Measurements from ENCODE around the gene BPIFB6. TPM values are rescaled to one million over a fixed set of nuclear protein-coding genes. Genes with fewer than 3 reads are reported as not detected.

Gene BPIFB6
- not detected in 2 replicates for total RNA-seq (2021)
- Bru-seq, nascent RNA: not detected
- BruChase-seq, experiment 1, labeled RNA remaining after a 2-hour chase: not detected
- BruChase-seq, experiment 2, labeled RNA remaining after a 6-hour chase: not detected
- long read RNA-seq: 0 reads

- CTCF ChIA-PET: no interaction called here
Measured at GRCh38 chr20:33031531-33031930, at the start of gene BPIFB6. Gene BPIFB6 (plus strand): TSS chr20:33031648. CDS start chr20:33031648, 0 bp downstream.

GRCh38 chr20:32982617-32983458 lies 48.6 kb upstream of the BPIFB6 start:
- no peaks in the 10 kb centered on the region for H3K9me3 ChIP-seq (ENCODE audit: insufficient read depth, low read depth)
- DNase-seq: peak in 1 of 2 experiments; percentile 28
- no peaks in the 10 kb centered on the region for H3K36me3 ChIP-seq (ENCODE audit: low read depth)
- no peaks in the 10 kb centered on the region for H3K4me1 ChIP-seq (replicated peaks; ENCODE audit: insufficient read depth)
- no peaks in the 10 kb centered on the region for H3K79me2 ChIP-seq (ENCODE audit: low read depth)
- no peak overlapping the region for H3K4me2 ChIP-seq
- H3K27me3 ChIP-seq (ENCODE audit: insufficient read depth, low read depth): peaks cover 79% of the 10 kb centered on the region
- intact Hi-C loops (cut with micrococcal nuclease; ENCODE audit: unreplicated experiment): no loop called here
- ChIA-PET POLR2A (ENCODE audit: unreplicated experiment) (no interaction called here), CTCF (no interaction called here)
- no peak overlapping the region for H3K4me3 ChIP-seq
- no TSS peak for BruUV-seq (replicated peaks)
- no peak overlapping the region for H3K27ac ChIP-seq
- no peaks in the 10 kb centered on the region for H3F3A ChIP-seq (ENCODE audit: insufficient read depth, low read depth)
- H4K20me1 ChIP-seq (ENCODE audit: insufficient read depth): no peaks in the 10 kb centered on the region
- no peak for TF ChIP-seq CTCF (conservative IDR thresholded peaks at IDR 0.05)
- TF ChIP-seq EZH2 (IDR thresholded peaks at IDR 0.05; ENCODE audit: low read depth): no peak
- no peaks in the 10 kb centered on the region for H3K9me2 ChIP-seq (ENCODE audit: insufficient read depth)
- H2AFZ ChIP-seq: no peak overlapping the region

More at GRCh38 chr20:33031531-33031930, at the start of gene BPIFB6:
- no TSS peak for BruUV-seq (replicated peaks)
- Histone ChIP-seq H2AFZ (no peak within 1 kb of the TSS), H4K20me1 (ENCODE audit: insufficient read depth) (no peaks in the 10 kb centered on the region), H3K9me2 (ENCODE audit: insufficient read depth) (no peaks in the 10 kb centered on the region), H3K36me3 (ENCODE audit: low read depth) (no peaks in the 10 kb centered on the region), H3K79me2 (ENCODE audit: low read depth) (no peaks in the 10 kb centered on the region), H3K9me3 (ENCODE audit: insufficient read depth, low read depth) (no peaks in the 10 kb centered on the region), H3K27ac (no peak within 1 kb of the TSS), H3K4me2 (no peak within 1 kb of the TSS), H3K4me3 (no peak within 1 kb of the TSS), H3F3A (ENCODE audit: insufficient read depth, low read depth) (no peaks in the 10 kb centered on the region), H3K27me3 (ENCODE audit: insufficient read depth, low read depth) (peaks cover 96% of the 10 kb centered on the region), H3K4me1 (replicated peaks; ENCODE audit: insufficient read depth) (no peaks in the 10 kb centered on the region)
- POLR2A ChIA-PET (ENCODE audit: unreplicated experiment): no interaction called here
- TF ChIP-seq EZH2 (IDR thresholded peaks at IDR 0.05; ENCODE audit: low read depth): no peak
- TF ChIP-seq CTCF (conservative IDR thresholded peaks at IDR 0.05): no peak
- intact Hi-C loops (cut with micrococcal nuclease; ENCODE audit: unreplicated experiment): no loop called here
- no peak for DNase-seq

DNA sequence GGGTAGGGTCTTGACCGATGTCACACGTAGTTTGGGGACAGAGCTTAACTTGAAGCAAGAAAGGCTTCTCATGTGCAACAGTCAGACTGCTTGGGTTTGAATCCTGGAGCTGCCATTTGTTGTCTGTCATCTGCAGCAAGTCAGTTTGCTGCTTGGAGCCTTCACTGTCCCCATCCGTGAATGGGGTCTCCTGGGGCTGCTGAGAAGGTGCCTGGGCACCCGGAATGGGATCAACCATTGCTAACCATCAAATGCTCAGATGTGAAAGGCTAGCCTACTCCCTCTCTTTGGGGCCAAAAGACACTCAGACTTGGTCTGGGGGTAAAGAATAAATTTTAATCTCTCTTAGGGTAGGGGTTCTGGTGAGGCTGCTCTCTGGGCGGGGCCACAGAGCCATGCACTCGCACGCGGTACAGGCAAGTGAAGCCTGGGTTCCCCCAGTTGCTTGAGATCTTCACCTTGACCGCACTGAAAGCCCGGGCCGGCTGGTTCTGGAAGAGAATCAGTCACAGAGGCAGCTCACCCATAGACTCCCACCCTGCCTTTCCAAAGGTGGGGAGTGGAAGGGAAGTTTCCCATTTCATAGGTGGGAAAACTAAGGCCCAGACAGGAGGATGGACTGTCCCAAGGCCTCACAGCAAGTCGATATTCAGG lies 47.9 kb upstream of the BPIFB6 start:
- H3K9me3 ChIP-seq (ENCODE audit: insufficient read depth, low read depth): no peaks in the 10 kb centered on the region
- no peak overlapping the region for H3K4me3 ChIP-seq
- no peaks in the 10 kb centered on the region for H3K4me1 ChIP-seq (replicated peaks; ENCODE audit: insufficient read depth)
- CTCF ChIA-PET: no interaction called here
- no peak overlapping the region for H3K4me2 ChIP-seq
- POLR2A ChIA-PET (ENCODE audit: unreplicated experiment): no interaction called here
- H3K9me2 ChIP-seq (ENCODE audit: insufficient read depth): no peaks in the 10 kb centered on the region
- no peak for TF ChIP-seq CTCF (conservative IDR thresholded peaks at IDR 0.05)
- TF ChIP-seq EZH2 (IDR thresholded peaks at IDR 0.05; ENCODE audit: low read depth): no peak
- no peak overlapping the region for H3K27ac ChIP-seq
- H4K20me1 ChIP-seq (ENCODE audit: insufficient read depth): no peaks in the 10 kb centered on the region
- no TSS peak for BruUV-seq (replicated peaks)
- no peaks in the 10 kb centered on the region for H3K79me2 ChIP-seq (ENCODE audit: low read depth)
- intact Hi-C loops (cut with micrococcal nuclease; ENCODE audit: unreplicated experiment): no loop called here
- H3F3A ChIP-seq (ENCODE audit: insufficient read depth, low read depth): no peaks in the 10 kb centered on the region
- DNase-seq: no peak
- H2AFZ ChIP-seq: no peak overlapping the region
- peaks cover 76% of the 10 kb centered on the region for H3K27me3 ChIP-seq (ENCODE audit: insufficient read depth, low read depth)
- no peaks in the 10 kb centered on the region for H3K36me3 ChIP-seq (ENCODE audit: low read depth)
